GM19455 (cell line): ENCODE results near the gene TMEM126A.

Source experiments
- ATAC-seq: cut with Tn5 transposase; IDR thresholded peaks from one replicate; pipeline ENCODE4 v1.9.1; 2021; ENCODE audit not compliant: unreplicated experiment

TMEM126A gene

DNA sequence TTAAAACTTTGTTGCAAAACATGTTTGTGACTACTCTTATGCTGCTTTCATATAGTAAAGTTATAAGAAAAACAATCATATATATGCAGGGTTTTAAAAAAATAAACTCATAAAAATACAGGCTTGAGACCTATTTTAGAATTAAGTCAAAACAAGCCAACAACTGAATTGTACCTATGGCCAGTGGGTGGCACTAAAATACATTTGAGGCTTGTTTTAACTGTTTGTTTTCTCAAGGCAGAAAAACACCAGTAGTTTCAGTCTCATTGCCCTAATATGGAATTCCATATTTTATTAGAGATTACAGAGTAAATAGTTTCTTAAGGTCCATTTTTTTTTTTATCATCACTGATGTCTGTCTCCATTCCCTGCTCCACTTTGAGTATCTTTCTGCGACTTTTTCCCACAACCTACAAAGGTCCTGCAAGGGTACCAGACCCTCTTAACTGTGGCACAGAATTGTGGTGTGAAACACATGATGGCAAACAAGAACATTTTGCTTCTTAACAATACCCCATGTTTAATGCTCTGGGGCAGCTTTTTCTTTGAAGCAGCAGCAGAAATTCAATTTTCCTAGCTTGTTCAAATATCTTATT lies 46.7 kb downstream of the TMEM126A start:
- ATAC-seq = no peak

DNA sequence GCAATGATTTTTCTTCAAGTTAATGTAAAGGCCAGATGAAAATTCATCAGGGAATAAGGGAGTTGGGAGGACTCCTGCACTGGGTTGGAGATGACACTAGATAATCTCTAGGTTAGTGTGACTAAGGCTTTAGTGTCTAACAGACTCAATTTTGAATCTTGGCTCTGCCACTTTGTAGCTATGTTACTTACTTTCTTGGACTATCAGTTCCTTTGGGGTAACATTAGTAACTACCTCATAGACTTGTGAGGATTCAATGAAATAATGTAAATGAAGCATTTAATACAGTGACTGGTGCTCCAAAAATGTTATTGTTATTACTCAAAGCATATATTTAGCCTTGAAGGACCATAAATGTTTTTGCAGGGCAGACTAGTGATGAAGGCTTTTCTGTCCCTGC lies 47.8 kb downstream of the TMEM126A start:
- ATAC-seq = no peak

DNA sequence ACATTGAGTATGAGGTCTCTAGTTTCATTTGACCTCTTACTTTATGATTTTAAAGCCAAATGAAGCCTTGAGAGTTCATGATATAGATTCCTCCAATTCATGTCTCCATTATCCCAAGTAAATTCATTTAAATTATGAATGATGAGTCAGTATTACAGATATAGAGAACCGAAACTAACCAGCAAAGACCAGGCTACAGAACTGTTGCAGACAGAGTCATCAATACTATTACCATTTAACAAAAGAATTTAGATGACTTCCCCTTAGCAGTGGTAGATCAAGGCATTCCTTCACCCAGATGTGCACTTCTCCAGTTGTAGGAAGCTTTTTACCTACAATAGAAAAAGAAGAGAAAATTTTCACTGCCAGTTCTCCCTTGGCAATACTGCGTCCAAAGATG lies 50.0 kb downstream of the TMEM126A start:
- no peak for ATAC-seq

DNA sequence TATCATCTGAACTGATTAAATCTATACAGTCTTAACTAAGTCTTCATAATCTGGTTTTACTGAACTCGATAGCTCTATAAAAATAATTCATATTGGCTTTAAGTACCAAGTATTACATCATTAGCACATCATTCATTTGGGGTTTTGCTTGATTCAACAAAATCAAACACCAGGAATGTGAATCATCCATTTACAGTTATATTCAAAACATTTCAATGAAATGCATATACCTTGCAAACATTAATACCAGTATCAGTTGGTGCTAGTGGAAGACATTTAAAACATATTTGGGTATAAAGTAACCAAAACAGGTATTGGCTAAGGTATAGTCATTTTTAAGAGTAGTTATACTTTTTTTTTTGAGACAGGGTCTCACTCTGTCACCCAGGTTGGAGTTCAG lies 50.4 kb downstream of the TMEM126A start:
- no peak for ATAC-seq

DNA sequence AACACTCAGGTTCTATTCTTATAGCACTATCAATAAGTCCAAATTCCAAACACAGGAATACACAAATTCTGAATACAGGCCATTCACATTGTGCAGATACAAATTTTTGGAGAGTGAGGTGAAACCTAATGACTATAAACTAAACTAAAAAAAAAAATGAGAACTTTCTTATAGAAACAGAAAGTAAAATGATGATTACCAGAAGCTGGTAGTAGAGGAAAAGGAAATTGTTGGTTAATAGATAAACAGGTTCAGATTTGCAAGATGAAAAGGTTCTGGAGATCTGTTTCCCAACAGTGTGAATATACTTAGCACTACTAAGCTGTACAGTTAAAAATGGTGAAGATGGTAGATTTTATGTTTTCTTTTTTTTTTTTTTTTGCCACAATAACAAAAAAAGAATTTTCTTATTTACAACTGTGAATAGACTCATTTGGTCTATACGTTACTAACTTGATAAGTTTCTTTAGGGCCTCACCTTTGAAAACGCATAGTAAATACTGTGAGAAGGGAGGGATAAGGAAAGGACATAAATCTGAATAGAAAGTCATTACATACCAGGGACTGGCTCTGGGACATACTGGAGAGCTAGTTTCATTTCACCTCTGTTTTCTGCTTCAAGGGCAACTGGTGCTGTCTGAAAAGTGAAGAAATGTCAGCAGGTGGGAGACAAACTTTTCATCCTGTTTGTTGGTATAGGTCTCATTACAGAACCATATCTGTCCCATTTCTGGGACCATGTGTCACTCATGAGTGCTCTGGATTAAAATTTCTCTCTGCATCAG lies 52.4 kb downstream of the TMEM126A start:
- peak; percentile 91 for ATAC-seq

GRCh38 chr11:85704967-85705366 lies 57.2 kb downstream of the TMEM126A start:
- no peak for ATAC-seq

GRCh38 chr11:85705800-85706199 lies 58.0 kb downstream of the TMEM126A start:
- no peak for ATAC-seq
